C1 segment of cervical spinal cord (tissue), 14 donors: Measurements from ENCODE around the gene PSMA2.
A peak's percentile ranks its signal among the peaks of the same experiment; 100 is the strongest.
"Not testable (repeated sequence)": the region's sequence is repeated elsewhere in the genome, so short reads cannot be mapped to it uniquely, and the experiment has no call there.

ENCODE experiments used
- DNase-seq, 14 donors: peaks; one replicate each; lab custom pipeline; 2025; lab: John Stamatoyannopoulos, UW

Gene PSMA2

GRCh38 chr7:42907316-42907715 lies 24.7 kb downstream of the PSMA2 start:
- DNase-seq, result no peak

GRCh38 chr7:42906181-42906580 lies 25.8 kb downstream of the PSMA2 start:
- no peak for DNase-seq

GRCh38 chr7:42902331-42902730 lies 29.6 kb downstream of the PSMA2 start:
- DNase-seq, result no peak

GRCh38 chr7:42900842-42901241 lies 31.1 kb downstream of the PSMA2 start:
- DNase-seq, result no peak

- DNase-seq, result no peak
These were observed 38.4 kb downstream of the PSMA2 start for GRCh38 chr7:42893346-42894240.

GRCh38 chr7:42886893-42887505 lies 45.0 kb downstream of the PSMA2 start:
- no peak for DNase-seq

- DNase-seq, result no peak
These were observed 45.8 kb downstream of the PSMA2 start for GRCh38 chr7:42886129-42886528.

GRCh38 chr7:42885183-42885582 lies 46.8 kb downstream of the PSMA2 start:
- not testable (repeated sequence) for DNase-seq

GRCh38 chr7:42883950-42884349 lies 48.0 kb downstream of the PSMA2 start:
- peak in 2 of 14 donors; percentile 5 to 11 for DNase-seq

- DNase-seq, result no peak
These were observed 51.6 kb downstream of the PSMA2 start for GRCh38 chr7:42880392-42880791.

GRCh38 chr7:42878303-42878702 lies 53.7 kb downstream of the PSMA2 start:
- no peak for DNase-seq

GRCh38 chr7:42877862-42878261 lies 54.1 kb downstream of the PSMA2 start:
- no peak for DNase-seq

GRCh38 chr7:42876182-42877068 lies 55.5 kb downstream of the PSMA2 start:
- DNase-seq, result peak in 2 of 14 donors; percentile 6 to 8

GRCh38 chr7:42869131-42870020 lies 62.6 kb downstream of the PSMA2 start:
- no peak for DNase-seq

GRCh38 chr7:42868480-42868879 lies 63.5 kb downstream of the PSMA2 start:
- DNase-seq, result no peak
